HFF-Myc (cell line): ENCODE results near the gene OMP.
A peak's percentile ranks its signal among the peaks of the same experiment; 100 is the strongest.

Experiments
- DNase-seq: peaks from one replicate; pipeline ENCODE4 v3.0.0-alpha.2; 2011; ENCODE audit warnings: low read depth; ENCODE audit errors: extremely low read depth
- H3K4me3 ChIP-seq: replicated peaks from 2 replicates; pipeline ENCODE4 v1.5.1; 2011; ENCODE audit warnings: low read depth, mild to moderate bottlenecking, control low read depth, low read length
- TF ChIP-seq, protein P1 (sequence below): IDR thresholded peaks from 2 replicates; pipeline ENCODE4 v1.5.1; 2012; ENCODE audit warnings: mild to moderate bottlenecking, low read depth, low read length, control low read depth; ENCODE audit errors: missing control alignments

The OMP gene

DNA sequence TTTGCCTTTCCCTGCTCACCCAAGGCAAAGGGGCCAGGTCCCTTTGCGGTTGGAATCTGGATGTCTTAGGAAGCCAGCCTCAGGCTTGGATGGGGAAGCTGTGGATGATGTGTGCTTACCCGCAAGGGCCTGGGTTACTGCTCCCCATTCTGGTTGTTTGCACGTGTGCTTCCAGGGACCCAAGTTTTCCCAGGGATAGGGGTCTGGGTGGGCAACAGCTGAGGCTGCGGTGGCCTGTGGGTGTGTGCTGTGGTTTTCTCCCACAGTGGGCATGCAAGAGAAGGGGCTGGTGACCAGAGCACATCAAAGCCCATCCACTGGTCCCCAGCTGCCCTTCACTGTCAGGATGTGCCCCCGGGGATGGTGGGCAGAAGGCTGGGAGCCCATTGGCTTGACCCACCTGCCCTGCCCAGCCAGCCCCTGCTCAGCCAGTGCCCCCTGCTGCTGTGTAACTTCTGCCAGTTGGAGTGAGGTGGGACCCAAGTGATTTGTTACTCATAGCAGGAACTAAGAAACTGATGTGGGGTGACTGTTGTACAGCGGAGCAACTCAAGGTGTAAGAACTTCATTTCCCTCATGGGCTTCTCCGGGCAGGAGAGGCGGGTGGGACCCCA lies 32.6 kb upstream of the OMP start:
- TF ChIP-seq, protein P1, sequence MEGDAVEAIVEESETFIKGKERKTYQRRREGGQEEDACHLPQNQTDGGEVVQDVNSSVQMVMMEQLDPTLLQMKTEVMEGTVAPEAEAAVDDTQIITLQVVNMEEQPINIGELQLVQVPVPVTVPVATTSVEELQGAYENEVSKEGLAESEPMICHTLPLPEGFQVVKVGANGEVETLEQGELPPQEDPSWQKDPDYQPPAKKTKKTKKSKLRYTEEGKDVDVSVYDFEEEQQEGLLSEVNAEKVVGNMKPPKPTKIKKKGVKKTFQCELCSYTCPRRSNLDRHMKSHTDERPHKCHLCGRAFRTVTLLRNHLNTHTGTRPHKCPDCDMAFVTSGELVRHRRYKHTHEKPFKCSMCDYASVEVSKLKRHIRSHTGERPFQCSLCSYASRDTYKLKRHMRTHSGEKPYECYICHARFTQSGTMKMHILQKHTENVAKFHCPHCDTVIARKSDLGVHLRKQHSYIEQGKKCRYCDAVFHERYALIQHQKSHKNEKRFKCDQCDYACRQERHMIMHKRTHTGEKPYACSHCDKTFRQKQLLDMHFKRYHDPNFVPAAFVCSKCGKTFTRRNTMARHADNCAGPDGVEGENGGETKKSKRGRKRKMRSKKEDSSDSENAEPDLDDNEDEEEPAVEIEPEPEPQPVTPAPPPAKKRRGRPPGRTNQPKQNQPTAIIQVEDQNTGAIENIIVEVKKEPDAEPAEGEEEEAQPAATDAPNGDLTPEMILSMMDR = no peak
- H3K4me3 ChIP-seq = no peak overlapping the region
- no peak for DNase-seq

DNA sequence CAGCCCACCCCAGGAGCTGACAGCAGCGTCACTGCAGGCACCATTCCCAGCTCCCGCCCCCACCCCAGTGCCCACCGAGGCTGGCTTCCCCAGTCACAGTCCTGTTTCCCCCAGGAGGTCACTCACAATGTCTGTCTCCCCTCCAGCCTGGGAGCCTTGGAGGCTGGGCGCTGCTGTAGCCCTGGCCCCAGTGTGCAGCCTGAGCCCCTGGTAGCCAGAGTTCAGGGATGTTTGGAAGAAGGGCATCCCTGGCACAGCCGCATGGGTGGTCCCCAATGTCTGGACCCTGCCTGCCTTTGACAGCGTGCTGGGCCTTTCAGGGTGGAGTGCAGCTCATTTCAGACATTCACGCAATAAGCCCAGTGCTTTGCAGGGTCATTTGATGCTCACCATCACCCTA lies 31.6 kb upstream of the OMP start:
- TF ChIP-seq, protein P1 = no peak

DNA sequence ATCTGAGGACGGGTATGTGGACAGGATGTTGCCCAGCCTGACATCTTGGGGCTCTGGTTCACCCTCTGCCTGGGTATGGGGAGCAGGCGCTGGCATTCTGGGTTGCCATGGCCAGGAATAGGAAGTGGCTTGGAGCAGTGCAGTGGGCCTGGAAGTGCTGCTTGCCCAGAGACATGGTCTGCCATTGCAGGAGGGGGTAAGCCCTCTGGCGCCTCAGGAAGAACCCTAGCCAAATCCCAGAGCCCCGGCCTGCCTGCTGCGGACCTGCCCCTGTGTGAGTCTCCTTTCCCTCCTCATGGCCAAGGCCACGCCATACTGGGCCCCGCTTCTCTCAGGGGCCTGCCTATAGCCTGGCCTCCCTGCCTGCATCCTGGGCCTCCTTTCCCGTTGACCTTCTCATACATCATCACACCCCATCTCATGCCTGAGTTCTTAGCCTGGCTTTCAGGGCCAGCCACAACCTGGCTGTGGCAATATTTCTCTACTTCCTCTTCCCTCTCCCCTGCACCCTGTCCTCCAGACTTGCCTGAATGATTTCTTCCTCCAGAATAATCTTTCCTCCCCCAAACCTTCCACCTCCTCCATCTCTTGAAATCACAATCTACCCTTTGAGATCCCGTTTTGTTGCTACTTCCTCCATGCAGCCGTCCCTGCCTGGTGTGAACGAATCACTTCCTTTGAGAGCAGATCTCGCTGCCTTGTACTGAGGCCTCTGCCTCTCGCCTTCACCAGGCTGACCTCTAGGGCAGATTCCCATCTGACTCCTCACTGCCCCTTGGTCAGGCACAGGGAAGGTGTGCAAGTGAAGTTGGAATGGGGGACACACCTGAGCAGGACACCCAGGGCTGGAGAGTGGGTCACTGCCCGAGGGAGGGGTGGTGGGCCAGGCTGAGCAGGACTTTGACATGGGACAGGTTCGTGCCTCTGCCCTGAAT lies 30.7 kb upstream of the OMP start:
- H3K4me3 ChIP-seq = no peak overlapping the region
- no peak for DNase-seq
- TF ChIP-seq, protein P1 = no peak

More for the DNA sequence above, 31.6 kb upstream of the OMP start:
- no peak overlapping the region for H3K4me3 ChIP-seq
- no peak for DNase-seq

DNA sequence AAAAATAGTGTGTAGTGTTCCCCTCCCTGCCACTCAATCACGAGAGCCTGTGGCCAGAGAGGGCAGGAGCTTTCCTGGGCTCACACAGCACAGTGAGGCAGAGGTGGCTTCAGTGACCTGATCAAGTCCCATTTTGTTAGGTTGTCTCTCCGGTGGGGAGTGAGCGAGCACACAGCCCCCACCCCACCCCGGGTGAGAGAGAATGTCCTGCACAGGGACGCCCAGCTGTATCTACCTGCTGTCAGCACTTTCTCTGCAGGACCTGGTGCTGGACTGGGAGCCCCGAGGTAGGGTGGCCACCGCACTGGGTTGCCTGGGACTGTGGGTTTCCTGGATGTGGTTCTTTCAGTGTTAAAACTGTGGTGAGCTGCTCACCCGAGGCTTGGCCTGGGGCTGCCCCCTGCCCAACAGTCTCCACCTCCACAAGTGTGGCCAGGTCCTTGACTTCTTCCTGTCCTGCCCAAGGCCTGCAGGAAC lies 29.8 kb upstream of the OMP start:
- DNase-seq = no peak
- H3K4me3 ChIP-seq = no peak overlapping the region
- TF ChIP-seq, protein P1 = no peak

DNA sequence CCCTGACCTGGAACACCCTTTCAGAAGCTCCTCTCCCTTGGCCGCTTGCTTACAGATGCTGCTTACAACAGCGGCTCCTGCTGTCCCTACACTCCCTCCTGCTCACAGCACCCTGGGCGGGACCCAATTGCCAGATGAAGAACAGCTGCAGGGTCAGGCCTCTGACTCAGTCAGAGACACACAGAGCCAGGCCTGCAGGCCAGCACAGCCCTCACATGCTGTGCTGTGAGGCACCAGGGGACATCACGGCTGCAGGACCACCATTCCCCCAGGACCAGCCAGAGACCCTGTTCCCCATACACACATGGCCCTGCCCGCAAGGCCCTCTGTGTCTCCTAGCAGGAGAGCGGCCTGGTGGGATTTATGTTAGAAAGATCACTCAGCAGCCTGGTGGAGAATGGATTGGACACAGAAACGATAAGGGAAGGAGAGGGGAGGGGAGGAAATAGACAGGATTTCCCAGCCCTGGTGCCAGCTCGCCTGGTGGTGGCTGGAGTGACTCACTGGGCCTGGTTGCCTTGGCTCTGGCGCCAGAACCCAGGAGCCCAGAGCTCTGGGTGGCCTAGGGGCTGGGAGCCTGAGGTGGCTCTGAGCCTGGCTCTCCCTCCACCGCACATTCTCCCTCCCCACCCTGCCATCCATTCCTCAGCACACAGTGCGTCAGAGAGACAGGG lies 29.2 kb upstream of the OMP start:
- DNase-seq = peak; percentile 76
- TF ChIP-seq, protein P1 = peak; percentile 63
- H3K4me3 ChIP-seq = no peak overlapping the region

DNA sequence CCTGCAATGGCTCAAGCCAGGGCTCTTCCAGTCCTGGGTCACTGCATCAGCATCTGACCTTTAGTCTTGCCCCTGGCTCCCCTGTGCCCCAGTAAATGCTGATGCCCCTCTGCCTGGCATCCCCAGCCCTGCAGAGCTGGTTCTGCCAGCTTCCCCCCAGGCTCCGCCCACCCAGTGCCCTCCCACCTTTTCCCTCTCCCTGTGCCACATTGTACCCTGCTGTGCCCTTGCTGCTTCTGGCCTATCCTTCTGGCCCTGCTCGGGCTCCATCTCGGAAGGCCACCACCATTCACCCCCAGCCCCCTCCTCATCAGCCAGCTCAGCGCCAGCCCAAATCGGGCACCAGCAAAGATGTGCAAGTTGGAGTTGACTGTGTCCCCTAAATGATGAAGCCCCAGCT lies 28.4 kb upstream of the OMP start:
- TF ChIP-seq, protein P1 = no peak
- H3K4me3 ChIP-seq = no peak overlapping the region
- no peak for DNase-seq
